Lung (tissue), 12 donors: ENCODE data around the gene PAXIP1. TPM values are rescaled to one million over a fixed set of nuclear protein-coding genes. Genes with fewer than 3 reads are reported as not detected.
A peak's percentile ranks its signal among the peaks of the same experiment; 100 is the strongest.

Experiments
- ATAC-seq: fragments of 200-7000 bp; cut with Tn5 transposase; one replicate; pipeline ENCODE4 v1.9.1; 2020; ENCODE audit warnings: moderate number of reproducible peaks; ENCODE audit not compliant: insufficient read depth, low FRiP score
- DNase-seq, 3 donors: peaks; one replicate each; pipeline ENCODE4 v3.0.0-alpha.2; 2013 to 2017
- H3K27ac ChIP-seq, 2 donors: one replicate each; pipeline ENCODE4 v1.5.1; 2013; ENCODE audit warnings: mild to moderate bottlenecking in 2 of 2, moderate library complexity in 2 of 2, control low read depth in 1 of 2, inconsistent platforms in 1 of 2, low read depth in 1 of 2, low read length in 1 of 2
- H3K27me3 ChIP-seq, 3 donors: one replicate each; pipeline ENCODE4 v1.5.1; 2013; ENCODE audit warnings: low read length in 2 of 3; ENCODE audit not compliant: control insufficient read depth in 3 of 3, insufficient read depth in 3 of 3
- H3K36me3 ChIP-seq, 4 donors: one replicate each; pipeline ENCODE4 v1.5.1; 2013; ENCODE audit warnings: low read length in 4 of 4, mild to moderate bottlenecking in 1 of 4, moderate library complexity in 1 of 4; ENCODE audit not compliant: control insufficient read depth in 4 of 4, insufficient read depth in 4 of 4
- H3K4me1 ChIP-seq, 5 donors: one replicate each; pipeline ENCODE4 v1.5.1; 2013; ENCODE audit warnings: low read length in 5 of 5, mild to moderate bottlenecking in 2 of 5, moderate library complexity in 1 of 5; ENCODE audit not compliant: control insufficient read depth in 5 of 5, insufficient read depth in 5 of 5
- H3K4me3 ChIP-seq: one replicate; pipeline ENCODE4 v1.5.1; 2013; ENCODE audit warnings: mild to moderate bottlenecking, control low read depth, moderate library complexity
- H3K9ac ChIP-seq, 2 donors: one replicate each; pipeline ENCODE4 v1.5.1; 2013; ENCODE audit warnings: low read length in 2 of 2, control low read depth in 1 of 2; ENCODE audit not compliant: insufficient read depth in 1 of 2
- H3K9me3 ChIP-seq, 4 donors: one replicate each; pipeline ENCODE4 v1.5.1; 2013; ENCODE audit warnings: low read length in 3 of 4, mild to moderate bottlenecking in 1 of 4, moderate library complexity in 1 of 4; ENCODE audit not compliant: control insufficient read depth in 4 of 4, insufficient read depth in 3 of 4
- CTCF ChIP-seq: IDR thresholded peaks from 2 replicates; pipeline ENCODE4 v1.5.1; 2012; ENCODE audit warnings: mild to moderate bottlenecking; ENCODE audit errors: control extremely low read depth, extremely low read depth
- WGBS, 2 donors: extraction: QIAGEN DNeasy Blood & Tissue Kit; methylation state at CpG; one replicate each; pipeline ENCODE4 v1.1.7; 2013; 5-methylcytosine and 5-hydroxymethylcytosine counted together
- polyA plus RNA-seq, 2 donors: library from polyadenylated mRNA; stranded (reverse); fragments of 200-250 nt; gene quantifications; one replicate each; pipeline ENCODE4 v1.2.1, GENCODE V29; 2013
- total RNA-seq, 2 donors: library from RNA; depleted of rRNA in 1 of 2; stranded (reverse); fragments of >200 nt in 1 of 2; gene quantifications; one replicate each; pipeline ENCODE4 v1.2.1, GENCODE V29; 2014 to 2021
- donor health status: control.
- donor health status: control.
- donor health status: Bipolar disorder and iron deficiency.
- donor health status: healthy.
- donor health status: DM: yes; HTN: yes; CAD: no.

Gene PAXIP1
- total and polyA plus RNA-seq, 4 donors, result 4.7 to 15.3 (median 7.5) TPM

- no peak for ATAC-seq
These were observed 88.5 kb downstream of the PAXIP1 start for GRCh38 chr7:154914308-154914995.

GRCh38 chr7:154913638-154914307 is 89.2 kb downstream of the PAXIP1 start:
- peaks cover 0 to 18% (median 0%) of the 10 kb centered on the region in 3 donors for H3K27me3 ChIP-seq
- ATAC-seq (peak; percentile 89), DNase-seq (peak; percentile 77 to 81 (median 79))
- H3K9ac ChIP-seq, result no peak overlapping the region
- WGBS, 2 donors, result 11 to 12% methylated on average over 39 to 43 of the region's 43 CpGs
- no peaks in the 10 kb centered on the region for H3K36me3 ChIP-seq
- H3K27ac ChIP-seq, result no peak overlapping the region
- no peak overlapping the region for H3K4me3 ChIP-seq
- peaks cover 0 to 14% (median 1%) of the 10 kb centered on the region in 4 donors for H3K9me3 ChIP-seq
- TF ChIP-seq CTCF, result peak; percentile 77
- peaks cover 0 to 15% (median 0%) of the 10 kb centered on the region in 5 donors for H3K4me1 ChIP-seq

More at GRCh38 chr7:154914308-154914995, 88.5 kb downstream of the PAXIP1 start:
- WGBS, 2 donors, result 42 to 47% methylated on average over 33 to 36 of the region's 36 CpGs
- peaks cover 0 to 18% (median 0%) of the 10 kb centered on the region in 3 donors for H3K27me3 ChIP-seq
- H3K9ac ChIP-seq, result no peak overlapping the region
- H3K4me3 ChIP-seq, result no peak overlapping the region
- H3K27ac ChIP-seq, result no peak overlapping the region
- peaks cover 0 to 15% (median 0%) of the 10 kb centered on the region in 5 donors for H3K4me1 ChIP-seq
- no peaks in the 10 kb centered on the region for H3K36me3 ChIP-seq
- peaks cover 0 to 14% (median 1%) of the 10 kb centered on the region in 4 donors for H3K9me3 ChIP-seq
- no peak for TF ChIP-seq CTCF
- no peak for DNase-seq

DNA sequence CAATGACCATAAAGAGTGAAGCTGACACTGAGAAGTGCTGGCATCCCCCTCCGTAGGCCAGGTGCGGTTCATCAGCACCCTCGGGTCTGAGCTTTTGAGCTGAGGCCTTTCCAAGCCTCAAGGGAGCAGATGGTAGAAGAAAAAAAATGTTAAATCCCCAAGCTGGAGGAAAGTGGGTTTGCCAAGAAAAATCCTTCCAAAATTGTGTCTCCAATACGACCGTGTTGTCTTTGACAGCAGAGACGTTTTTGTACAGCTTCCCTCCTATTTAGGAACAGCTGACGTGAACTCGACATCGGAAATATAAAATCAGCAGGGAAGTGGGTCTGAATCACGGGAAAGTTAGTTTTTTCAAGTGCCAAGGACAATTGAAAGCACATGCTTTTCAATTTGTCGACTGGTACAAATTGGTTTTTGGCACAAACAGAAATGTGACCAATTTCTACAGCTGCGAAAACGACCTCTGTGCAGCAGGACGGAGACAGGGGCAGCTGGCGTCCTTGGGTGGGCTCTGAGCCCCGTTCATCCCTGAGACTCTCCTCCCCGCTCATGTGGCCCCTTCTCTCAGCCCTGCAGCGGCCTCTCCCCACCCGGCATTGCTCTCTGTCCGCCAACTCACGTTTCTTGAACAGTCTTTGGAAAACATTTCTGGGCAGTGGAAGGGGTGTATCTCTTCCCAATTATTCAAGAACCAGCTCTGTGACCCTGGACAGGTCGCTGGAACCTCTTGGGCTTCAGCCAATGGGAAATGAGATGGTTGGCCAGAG is 89.9 kb downstream of the PAXIP1 start:
- H3K27me3 ChIP-seq, result peaks cover 0 to 18% (median 0%) of the 10 kb centered on the region in 3 donors
- peak in 2 of 3 donors; percentile 63 to 71 for DNase-seq

More for the DNA sequence above, 89.9 kb downstream of the PAXIP1 start:
- H3K9me3 ChIP-seq, result peaks cover 0 to 14% (median 1%) of the 10 kb centered on the region in 4 donors
- H3K27ac ChIP-seq, result no peak overlapping the region
- no peak overlapping the region for H3K9ac ChIP-seq
- 70 to 79% methylated on average over 22 of the region's 22 CpGs for WGBS, 2 donors
- no peak overlapping the region for H3K4me3 ChIP-seq
- TF ChIP-seq CTCF, result no peak
- ATAC-seq, result no peak
- no peaks in the 10 kb centered on the region for H3K36me3 ChIP-seq
- peaks cover 0 to 15% (median 0%) of the 10 kb centered on the region in 5 donors for H3K4me1 ChIP-seq
